Peyer's patch (tissue), 4 donors: ENCODE results near the gene PLA2G2C.

Source experiments
- CTCF ChIP-seq, 6 experiments: fragments of 450-650 bp in 4 of 6; fragments of 200-600 bp in 2 of 6; sonication (generic) in 1 of 6; IDR thresholded peaks; one replicate each; pipeline ENCODE4 v1.5.1; 2017 to 2019; ENCODE audit warnings: antibody characterized with exemption in 6 of 6, mild to moderate bottlenecking in 3 of 6, moderate library complexity in 1 of 6
- POLR2A ChIP-seq, 2 donors: fragments of 450-650 bp; IDR thresholded peaks; one replicate each; pipeline ENCODE4 v1.5.1; 2017; ENCODE audit warnings: antibody characterized with exemption in 2 of 2, mild to moderate bottlenecking in 2 of 2, moderate library complexity in 2 of 2

- TF ChIP-seq CTCF (IDR thresholded peaks at IDR 0.05) (no peak), POLR2A (IDR thresholded peaks at IDR 0.05) (no peak)
These were observed 69.1 kb downstream of the PLA2G2C start for GRCh38 chr1:20117236-20117635.
